Ovary (tissue), 3 donors: ENCODE data around the gene PRM2.

ENCODE experiments used
- CTCF ChIP-seq, 3 donors: fragments of 450-650 bp in 2 of 3; fragments of 200-600 bp in 1 of 3; IDR thresholded peaks; one replicate each; pipeline versions ENCODE4 v1.5.1 to v1.8.0; 2016 to 2022; ENCODE audit warnings: antibody characterized with exemption in 3 of 3, mild to moderate bottlenecking in 1 of 3
- EP300 ChIP-seq: sonication (generic); formaldehyde crosslinking; IDR thresholded peaks from one replicate; pipeline ENCODE4 v1.6.1; 2017; ENCODE audit warnings: antibody characterized with exemption
- POLR2A ChIP-seq: fragments of 450-650 bp; IDR thresholded peaks from one replicate; pipeline ENCODE4 v1.6.1; 2017; ENCODE audit warnings: antibody characterized with exemption, mild to moderate bottlenecking, moderate library complexity
- donor health status: DM: no; HTN: no; CAD: no.

DNA sequence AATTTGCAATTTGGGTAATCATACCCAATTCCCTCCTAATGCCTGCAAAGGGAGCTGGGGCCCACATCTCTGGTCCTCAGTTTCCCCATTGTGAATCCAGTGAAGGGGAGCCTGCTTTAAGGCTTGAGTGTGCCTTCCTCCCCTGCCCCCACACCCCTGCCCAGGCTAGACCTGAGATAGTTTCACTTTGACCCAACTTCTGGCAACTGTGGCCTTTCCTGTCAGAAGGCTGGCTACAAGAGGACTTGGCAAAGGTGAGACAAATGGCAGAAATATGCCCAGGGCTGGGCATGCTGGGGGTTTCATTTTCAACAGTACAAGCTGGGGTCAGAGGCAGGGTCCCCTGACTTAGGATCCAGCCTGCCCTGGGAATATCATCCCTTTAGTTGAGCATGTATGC is 30.3 kb downstream of the PRM2 start:
- no peak for TF ChIP-seq EP300
- TF ChIP-seq CTCF (IDR thresholded peaks at IDR 0.05), result no peak
- TF ChIP-seq POLR2A, result no peak
